Epithelial cell of esophagus (primary cell): Measurements from ENCODE around the gene PSMD11.

Experiments used
- DNase-seq: peaks from one replicate; pipeline ENCODE4 v3.0.0; 2010; ENCODE audit warnings: low read depth
- H3K4me3 ChIP-seq: 2 replicates; pipeline ENCODE4 v1.5.1; 2011; ENCODE audit warnings: mild to moderate bottlenecking, low read length, control low read depth
- CTCF ChIP-seq: IDR thresholded peaks from 2 replicates; pipeline ENCODE4 v1.5.1; 2011; ENCODE audit warnings: low read depth, mild to moderate bottlenecking, low read length, control low read depth, inconsistent platforms; ENCODE audit not compliant: insufficient read depth; ENCODE audit errors: missing control alignments

PSMD11 gene

DNA sequence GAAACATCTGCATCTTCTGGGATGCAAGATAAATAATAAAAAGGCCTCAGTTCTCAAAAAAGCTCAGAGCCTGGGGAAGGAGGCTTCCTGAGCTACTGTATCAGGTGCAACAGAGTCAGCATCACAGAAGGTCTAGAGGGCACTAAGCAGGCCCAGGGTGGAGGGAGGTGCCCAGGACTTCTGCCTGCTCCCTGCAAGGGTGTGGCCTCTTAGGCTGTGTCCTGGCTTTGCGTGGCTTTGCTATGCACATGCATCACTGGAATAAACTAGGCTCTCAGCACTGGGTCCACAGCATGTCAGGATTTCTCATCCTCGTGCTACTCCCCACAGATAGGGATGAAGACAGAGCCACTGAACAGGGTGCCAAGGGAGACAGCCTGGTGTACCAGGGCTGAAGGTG lies 68.0 kb downstream of the PSMD11 start:
- no peak for DNase-seq
- H3K4me3 ChIP-seq = no peak overlapping the region
- TF ChIP-seq CTCF = no peak

- DNase-seq = no peak
- TF ChIP-seq CTCF = no peak
- no peak overlapping the region for H3K4me3 ChIP-seq
Observed at GRCh38 chr17:32513579-32513978, 69.3 kb downstream of the PSMD11 start.

GRCh38 chr17:32514606-32515005 lies 70.3 kb downstream of the PSMD11 start:
- DNase-seq = no peak
- TF ChIP-seq CTCF = no peak
- H3K4me3 ChIP-seq = no peak overlapping the region

GRCh38 chr17:32515677-32516383 lies 71.5 kb downstream of the PSMD11 start:
- no peak for DNase-seq
- TF ChIP-seq CTCF = no peak
- H3K4me3 ChIP-seq = no peak overlapping the region

- no peak for DNase-seq
- no peak overlapping the region for H3K4me3 ChIP-seq
- TF ChIP-seq CTCF = no peak
Observed at GRCh38 chr17:32516450-32516849, 72.1 kb downstream of the PSMD11 start.

DNA sequence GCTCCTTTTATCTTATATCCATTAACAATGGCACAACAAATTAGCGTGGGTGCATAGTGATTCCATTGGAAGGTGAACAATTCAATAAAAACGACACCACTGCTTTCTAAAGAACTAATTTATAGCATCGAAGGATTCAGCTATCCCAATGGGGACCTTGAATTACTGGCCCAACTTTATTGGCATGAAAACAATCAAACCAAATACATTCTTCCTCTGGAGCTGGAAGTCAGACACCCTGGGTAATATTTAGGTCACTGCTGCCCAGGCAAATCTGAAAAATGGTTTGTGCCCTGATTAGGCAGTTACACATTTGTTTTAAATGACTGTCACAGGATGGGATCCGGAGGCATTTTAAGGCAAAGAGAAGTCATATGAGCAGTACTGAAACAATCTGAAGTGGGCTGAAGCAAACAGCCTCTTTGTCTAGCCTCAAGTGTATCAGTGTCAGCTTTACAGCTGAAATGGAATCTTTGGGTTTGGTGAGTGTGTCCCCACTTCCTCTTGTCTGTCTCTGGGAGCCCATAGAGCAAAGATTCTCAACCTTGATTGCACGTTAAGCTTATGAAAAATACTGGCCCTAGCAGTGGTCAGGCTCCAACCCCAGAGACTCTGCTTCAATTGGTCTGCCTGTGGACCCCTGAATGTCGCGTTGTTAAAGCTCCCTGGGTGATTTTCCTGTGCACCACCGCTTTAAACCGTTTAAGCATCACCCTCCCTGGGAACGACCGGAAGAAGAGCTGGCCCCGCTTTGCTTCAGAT lies 72.8 kb downstream of the PSMD11 start:
- no peak for DNase-seq
- H3K4me3 ChIP-seq = no peak overlapping the region
- TF ChIP-seq CTCF = no peak

GRCh38 chr17:32517982-32518381 lies 73.7 kb downstream of the PSMD11 start:
- no peak for TF ChIP-seq CTCF
- no peak for DNase-seq
- no peak overlapping the region for H3K4me3 ChIP-seq
